Islet of Langerhans (tissue), 1 donor: ENCODE data around the gene CADM2.
"Not testable (repeated sequence)": the region's sequence is repeated elsewhere in the genome, so short reads cannot be mapped to it uniquely, and the experiment has no call there.

Experiments
- FAIRE-seq: peaks from one replicate; lab custom pipeline; 2011; peaks lifted over from hg19 to GRCh38; lab: Jason Lieb, UNC

Gene CADM2

GRCh38 chr3:85077018-85077417 is 118.2 kb downstream of the CADM2 start:
- FAIRE-seq: no peak

- no peak for FAIRE-seq
Observed at GRCh38 chr3:85081191-85081906, 122.6 kb downstream of the CADM2 start.

GRCh38 chr3:85090495-85090894 is 131.7 kb downstream of the CADM2 start:
- no peak for FAIRE-seq

- no peak for FAIRE-seq
Observed at GRCh38 chr3:85100316-85100715, 141.5 kb downstream of the CADM2 start.

GRCh38 chr3:85102781-85103180 is 144.0 kb downstream of the CADM2 start:
- no peak for FAIRE-seq

GRCh38 chr3:85110393-85110792 is 151.6 kb downstream of the CADM2 start:
- no peak for FAIRE-seq

- no peak for FAIRE-seq
Observed at GRCh38 chr3:85120879-85121278, 162.1 kb downstream of the CADM2 start.

- FAIRE-seq: not testable (repeated sequence)
Observed at GRCh38 chr3:85132864-85133263, 174.1 kb downstream of the CADM2 start.

GRCh38 chr3:85133691-85134420 is 175.1 kb downstream of the CADM2 start:
- not testable (repeated sequence) for FAIRE-seq

GRCh38 chr3:85142626-85143025 is 183.8 kb downstream of the CADM2 start:
- no peak for FAIRE-seq

- no peak for FAIRE-seq
Observed at GRCh38 chr3:85148036-85148435, 189.2 kb downstream of the CADM2 start.

- FAIRE-seq: no peak
Observed at GRCh38 chr3:85151555-85151954, 192.8 kb downstream of the CADM2 start.

- not testable (repeated sequence) for FAIRE-seq
Observed at GRCh38 chr3:85153279-85153678, 194.5 kb downstream of the CADM2 start.

GRCh38 chr3:85159376-85159775 is 200.6 kb downstream of the CADM2 start:
- no peak for FAIRE-seq

GRCh38 chr3:85161544-85161943 is 202.8 kb downstream of the CADM2 start:
- FAIRE-seq: no peak

- FAIRE-seq: no peak
Observed at GRCh38 chr3:85162905-85163304, 204.1 kb downstream of the CADM2 start.

GRCh38 chr3:85164436-85164835 is 205.6 kb downstream of the CADM2 start:
- no peak for FAIRE-seq

- no peak for FAIRE-seq
Observed at GRCh38 chr3:85167576-85167975, 208.8 kb downstream of the CADM2 start.

- FAIRE-seq: no peak
Observed at GRCh38 chr3:85170646-85171045, 211.9 kb downstream of the CADM2 start.

GRCh38 chr3:85171976-85172375 is 213.2 kb downstream of the CADM2 start:
- no peak for FAIRE-seq

- no peak for FAIRE-seq
Observed at GRCh38 chr3:85176799-85177198, 218.0 kb downstream of the CADM2 start.

- no peak for FAIRE-seq
Observed at GRCh38 chr3:85182975-85183752, 224.4 kb downstream of the CADM2 start.

GRCh38 chr3:85185495-85185894 is 226.7 kb downstream of the CADM2 start:
- FAIRE-seq: no peak
